Body of pancreas (tissue), 4 donors: ENCODE measurements around the gene APRT. TPM values are rescaled to one million over a fixed set of nuclear protein-coding genes. Genes with fewer than 3 reads are reported as not detected.

Experiments used
- ATAC-seq: fragments of 150-250 bp; one replicate; pipeline ENCODE4 v1.9.1; 2016
- DNase-seq, 4 donors: peaks; one replicate each; pipeline ENCODE4 v3.0.0-alpha.2; 2019
- H3K27ac ChIP-seq, 4 donors: fragments of 200-600 bp; sonication (generic); 1 replicate in 3 of 4; 2 replicates in 1 of 4; pipeline versions ENCODE4 v1.5.1 to v1.6.1; 2016 to 2019; ENCODE audit warnings: mild to moderate bottlenecking in 1 of 4, mixed read lengths in 1 of 4, moderate library complexity in 1 of 4
- H3K27me3 ChIP-seq, 2 donors: fragments of 200-600 bp; sonication (generic); one replicate each; pipeline ENCODE4 v1.6.0; 2016; ENCODE audit warnings: mild to moderate bottlenecking in 1 of 2
- H3K36me3 ChIP-seq, 2 donors: fragments of 200-600 bp; sonication (generic); replicated peaks in 1 of 2; 2 replicates each; pipeline ENCODE4 v1.5.1; 2016; ENCODE audit warnings: low read depth in 2 of 2; ENCODE audit not compliant: insufficient read depth in 1 of 2
- H3K4me1 ChIP-seq: fragments of 200-600 bp; sonication (generic); one replicate; pipeline ENCODE4 v1.6.0; 2016
- H3K4me3 ChIP-seq, 2 donors: fragments of 200-600 bp; sonication (generic); 1 replicate in 1 of 2; 2 replicates in 1 of 2; pipeline ENCODE4 v1.5.1; 2016 to 2019
- H3K9me3 ChIP-seq, 3 donors: fragments of 200-600 bp; sonication (generic); 1 replicate in 2 of 3; 2 replicates in 1 of 3; pipeline ENCODE4 v1.5.1; 2016
- CTCF ChIP-seq, 7 experiments: fragments of 450-650 bp in 4 of 7; fragments of 200-600 bp in 3 of 7; sonication (generic) in 3 of 7; IDR thresholded peaks; one replicate each; pipeline ENCODE4 v1.5.1; 2016 to 2019; ENCODE audit warnings: antibody characterized with exemption in 7 of 7
- POLR2A ChIP-seq, 3 donors: fragments of 450-650 bp; IDR thresholded peaks; one replicate each; pipeline ENCODE4 v1.6.1; 2016; ENCODE audit warnings: antibody characterized with exemption in 3 of 3, mild to moderate bottlenecking in 2 of 3
- WGBS, 2 donors: methylation state at CpG; one replicate each; pipeline ENCODE4 v1.1.5; 2017; 5-methylcytosine and 5-hydroxymethylcytosine counted together
- intact Hi-C: fragments of 100-400 bp; cut with DNase I; formaldehyde crosslinking; loops from one replicate; pipeline ENCODE4 v1.15.1; 2023
- total RNA-seq, 2 donors: library from RNA; depleted of rRNA; stranded (reverse); fragments of >200 nt; gene quantifications; one replicate each; pipeline ENCODE4 v1.1.0, GENCODE V29; 2016

Gene APRT
- total RNA-seq, 2 donors from 2014 or later: 95.9 to 104 TPM

- Histone ChIP-seq H3K36me3 (no peaks in the 10 kb centered on the region), H3K27me3 (no peaks in the 10 kb centered on the region), H3K27ac (no peak overlapping the region), H3K4me1 (no peaks in the 10 kb centered on the region), H3K4me3 (no peak overlapping the region), H3K9me3 (no peaks in the 10 kb centered on the region)
- DNase-seq: no peak
- intact Hi-C loops: no loop called here
- 91 to 94% methylated on average over 9 to 25 of the region's 25 CpGs for WGBS, 2 donors
- ATAC-seq: no peak
- no peak for TF ChIP-seq CTCF (IDR thresholded peaks at IDR 0.05)
- TF ChIP-seq POLR2A (IDR thresholded peaks at IDR 0.05): no peak
Observed at GRCh38 chr16:88842806-88843205, 31.1 kb upstream of the APRT start.

DNA sequence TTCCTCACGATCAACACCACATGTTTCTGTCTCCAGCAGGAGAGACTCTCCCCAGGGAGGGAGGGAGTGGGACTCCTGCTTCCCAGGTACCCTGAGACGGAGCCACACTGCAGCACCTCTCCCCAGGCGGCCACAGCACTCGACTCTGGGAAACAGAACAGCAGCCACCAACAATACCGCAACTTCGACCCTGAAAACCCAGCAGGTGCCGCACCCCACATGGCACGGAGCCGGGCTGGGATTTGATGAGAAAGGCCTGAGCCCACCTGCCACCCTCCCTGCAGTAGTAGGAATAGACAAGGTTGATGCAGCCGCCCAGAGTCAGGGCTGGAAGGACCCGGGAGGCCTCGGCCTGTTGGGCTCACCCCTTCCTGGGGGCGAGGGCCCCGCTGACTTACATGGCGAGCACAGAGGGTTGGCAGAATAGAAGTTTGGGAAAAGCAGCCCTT lies 30.6 kb upstream of the APRT start:
- no peaks in the 10 kb centered on the region for H3K9me3 ChIP-seq
- no peak overlapping the region for H3K27ac ChIP-seq
- H3K27me3 ChIP-seq: no peaks in the 10 kb centered on the region
- ATAC-seq (no peak), DNase-seq (no peak)
- TF ChIP-seq POLR2A (IDR thresholded peaks at IDR 0.05): no peak
- TF ChIP-seq CTCF (IDR thresholded peaks at IDR 0.05): no peak
- no peak overlapping the region for H3K4me3 ChIP-seq
- H3K36me3 ChIP-seq: no peaks in the 10 kb centered on the region
- intact Hi-C loops: no loop called here
- 85 to 88% methylated on average over 5 to 13 of the region's 15 CpGs for whole genome bisulfite sequencing, 2 donors
- no peaks in the 10 kb centered on the region for H3K4me1 ChIP-seq

DNA sequence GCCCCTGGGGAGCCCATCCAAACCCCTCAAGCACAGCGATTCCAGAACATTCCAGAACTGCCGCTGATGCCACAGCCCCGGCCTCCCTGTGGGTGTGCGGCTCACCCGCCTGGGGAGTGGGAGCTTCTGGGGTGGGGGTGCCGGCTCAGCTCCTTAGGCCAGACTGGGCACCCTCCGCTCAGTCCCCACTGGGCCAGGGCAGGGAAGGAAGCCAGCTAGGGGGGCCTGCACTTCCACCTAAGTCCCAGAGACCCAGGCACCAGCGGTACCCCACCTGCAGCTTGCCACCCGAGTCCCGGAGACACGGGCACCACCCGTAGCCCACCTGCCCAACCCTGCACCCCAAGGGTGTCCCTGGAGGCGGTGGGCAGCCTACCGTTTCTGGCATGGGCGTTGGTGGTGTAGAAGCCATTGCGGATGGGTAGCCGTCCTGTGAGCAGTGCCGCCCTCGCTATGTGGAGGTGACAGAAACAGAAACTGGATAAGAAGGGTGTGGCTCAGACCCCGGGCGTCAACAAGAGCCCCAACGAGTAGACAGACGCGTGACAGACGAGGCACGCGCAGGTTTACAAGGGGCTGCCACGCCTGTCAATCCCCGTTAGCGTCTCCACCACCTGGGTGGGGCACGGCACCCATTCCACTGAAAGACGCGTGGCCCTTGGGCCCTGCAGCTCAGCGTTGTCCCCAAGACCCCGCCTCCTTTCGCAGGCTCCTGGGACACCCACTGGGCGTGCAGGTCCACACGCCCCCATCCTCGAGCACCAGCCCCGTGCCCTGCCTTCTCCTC lies 30.0 kb upstream of the APRT start:
- 88 to 94% methylated on average over 38 to 39 of the region's 40 CpGs for WGBS, 2 donors
- Histone ChIP-seq H3K4me3 (no peak overlapping the region), H3K9me3 (no peaks in the 10 kb centered on the region), H3K27ac (no peak overlapping the region), H3K27me3 (no peaks in the 10 kb centered on the region), H3K4me1 (no peaks in the 10 kb centered on the region), H3K36me3 (no peaks in the 10 kb centered on the region)
- no peak for DNase-seq
- intact Hi-C loops: no loop called here
- TF ChIP-seq CTCF (IDR thresholded peaks at IDR 0.05): no peak
- no peak for TF ChIP-seq POLR2A (IDR thresholded peaks at IDR 0.05)
- no peak for ATAC-seq

DNA sequence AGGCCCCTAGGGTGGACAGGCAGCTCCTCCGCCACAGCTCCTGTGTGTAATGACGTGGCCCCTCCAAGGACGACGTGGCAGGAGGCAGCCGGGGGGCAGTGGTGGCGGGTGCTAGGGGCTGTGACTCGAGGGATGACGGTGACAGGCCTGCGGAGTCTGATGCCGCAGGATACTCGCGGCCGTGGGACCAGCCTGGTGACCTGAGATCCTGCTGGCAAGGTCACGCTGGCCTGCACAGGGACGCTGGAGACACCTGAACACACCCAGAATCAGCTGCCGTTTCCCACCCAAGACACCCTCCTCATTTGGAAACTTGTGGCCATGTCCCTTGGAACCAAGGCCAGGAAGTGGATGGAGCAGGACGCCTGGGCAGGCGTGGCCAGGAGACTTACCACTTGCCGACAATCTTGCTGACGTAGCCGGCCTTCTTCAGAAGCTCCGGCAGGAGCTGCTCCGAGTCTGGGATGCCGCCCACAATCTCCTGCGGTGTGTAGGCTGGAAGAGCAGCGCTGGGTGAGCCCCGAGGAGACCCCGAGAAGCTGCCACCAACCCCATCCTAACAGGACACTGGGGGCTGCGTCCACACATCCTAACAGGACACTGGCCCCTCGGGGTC lies 29.0 kb upstream of the APRT start:
- intact Hi-C loops: no loop called here
- Histone ChIP-seq H3K27me3 (no peaks in the 10 kb centered on the region), H3K4me3 (no peak overlapping the region), H3K36me3 (no peaks in the 10 kb centered on the region), H3K4me1 (no peaks in the 10 kb centered on the region), H3K9me3 (no peaks in the 10 kb centered on the region), H3K27ac (no peak overlapping the region)
- WGBS, 2 donors: 90 to 100% methylated on average over 7 to 29 of the region's 30 CpGs
- TF ChIP-seq POLR2A (IDR thresholded peaks at IDR 0.05) (no peak), CTCF (IDR thresholded peaks at IDR 0.05) (no peak)
- ATAC-seq: no peak
- DNase-seq: no peak
